Measurements from ENCODE around the gene LRMDA.
"Not testable (repeated sequence)": the region's sequence is repeated elsewhere in the genome, so short reads cannot be mapped to it uniquely, and the experiment has no call there.

The LRMDA gene

DNA sequence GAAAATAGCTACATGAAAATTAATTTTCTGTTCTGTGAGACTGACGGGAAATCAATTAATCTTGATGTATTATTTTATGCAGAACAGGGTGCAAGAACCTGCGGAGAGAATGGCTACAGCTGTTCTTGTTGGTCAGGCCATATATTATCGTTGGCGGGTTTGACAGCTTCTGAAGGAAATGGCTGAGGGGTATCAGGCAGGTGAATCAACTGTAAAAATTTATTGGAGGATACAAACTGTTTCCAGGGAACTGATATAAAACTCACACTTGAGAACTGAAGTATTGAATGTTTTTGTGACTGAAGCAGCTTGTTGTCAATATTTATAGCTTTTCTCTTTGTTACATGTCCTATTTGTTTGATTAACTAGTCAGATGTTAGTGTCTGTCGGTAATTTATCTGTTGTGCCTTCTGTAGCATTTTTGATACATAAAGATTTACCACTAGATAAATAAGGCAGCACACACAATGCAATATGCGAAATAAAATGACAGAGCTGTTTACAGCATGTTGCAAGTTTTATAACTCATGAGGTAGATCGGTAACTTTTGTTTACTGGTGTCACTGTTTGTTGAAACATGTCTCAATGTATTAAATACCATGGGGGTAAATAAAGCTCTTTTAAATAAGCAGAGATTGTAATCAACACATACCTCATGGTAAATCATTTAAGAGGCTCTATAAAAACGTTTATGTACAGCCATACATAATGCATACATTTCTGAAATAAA lies 308.2 kb downstream of the LRMDA start:
- DNase-seq (ENCODE audit: low read depth, low spot score): no peak

DNA sequence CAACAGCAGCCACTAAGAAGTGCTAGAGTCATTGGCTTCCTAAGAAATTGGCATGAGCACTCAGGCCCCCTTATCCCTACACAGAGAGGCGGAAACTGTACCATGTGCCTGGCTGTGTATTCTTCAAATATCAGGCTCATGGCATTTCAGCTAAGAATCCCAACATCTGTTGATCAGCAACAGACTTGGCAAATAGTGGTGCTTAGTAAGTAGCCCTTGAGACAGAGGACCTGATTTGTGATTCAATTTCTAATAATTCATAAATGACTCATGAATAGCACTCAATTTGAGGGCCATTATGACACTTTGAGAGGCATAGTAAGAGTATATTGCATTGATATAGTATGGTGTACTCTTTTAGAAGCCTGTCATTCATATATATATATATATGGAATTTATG lies 309.1 kb downstream of the LRMDA start:
- DNase-seq (ENCODE audit: low read depth, low spot score): no peak

DNA sequence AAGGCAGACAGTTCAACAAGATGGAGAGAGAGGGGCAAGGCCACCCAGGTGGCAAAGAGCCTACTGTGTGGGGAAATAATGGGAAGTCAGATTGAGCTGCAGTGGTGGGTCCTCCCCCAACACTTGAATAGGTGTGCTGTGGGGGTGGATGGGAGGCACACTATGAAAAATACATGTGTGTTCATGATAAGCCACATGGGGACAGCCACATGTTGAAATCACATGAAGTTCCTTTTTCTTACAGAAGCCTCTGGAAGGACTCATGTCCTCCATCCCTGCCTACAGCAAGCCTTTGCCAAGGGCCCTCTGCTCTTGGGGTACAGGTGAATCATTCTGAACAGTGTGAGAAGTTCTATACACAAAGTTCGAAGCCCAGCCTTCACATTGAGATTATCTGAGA lies 310.9 kb downstream of the LRMDA start:
- no peak for DNase-seq (ENCODE audit: low read depth, low spot score)

DNA sequence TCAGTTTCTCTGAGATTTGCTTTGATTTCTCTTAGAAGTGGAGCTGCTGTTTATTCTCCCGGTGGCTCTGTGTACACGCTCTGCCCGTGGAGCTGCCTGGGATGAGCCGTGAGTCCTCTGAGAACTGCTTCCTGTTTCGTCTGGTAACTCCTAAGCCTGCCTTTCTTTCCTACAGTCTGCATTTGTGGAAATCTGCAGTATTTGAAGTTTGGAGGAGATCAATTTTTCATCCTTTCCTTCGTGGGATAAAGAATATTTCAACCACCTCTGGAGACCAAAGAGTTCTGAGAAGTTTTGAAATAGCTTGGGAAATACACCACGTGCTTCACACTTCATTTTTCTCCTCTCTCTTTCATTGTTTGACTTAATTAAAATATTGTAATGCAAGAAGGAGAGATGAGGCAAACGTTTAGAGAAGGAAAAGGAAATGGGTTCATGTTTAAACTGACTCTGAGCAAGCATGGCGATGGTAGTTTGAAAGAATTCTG lies 311.9 kb downstream of the LRMDA start:
- DNase-seq (ENCODE audit: low read depth, low spot score): no peak

DNA sequence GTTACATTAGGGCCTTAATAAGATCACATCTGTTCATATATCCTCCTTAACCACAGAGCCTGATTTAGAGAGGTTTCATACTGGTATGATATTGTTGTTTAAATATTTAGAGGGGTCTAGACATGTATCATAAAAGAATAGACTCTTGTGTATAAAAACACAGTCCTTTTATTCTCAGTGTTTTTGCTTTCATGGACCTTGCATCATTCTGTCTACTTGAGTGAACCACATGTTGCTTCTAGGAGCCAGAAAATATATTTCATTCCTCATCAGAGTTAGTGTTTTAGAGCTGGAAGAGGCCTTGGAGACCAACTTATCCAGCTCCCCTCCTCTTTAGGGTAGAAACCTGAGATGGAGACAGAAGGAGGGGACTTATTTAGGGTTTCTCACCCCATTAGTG lies 312.8 kb downstream of the LRMDA start:
- DNase-seq (ENCODE audit: low read depth, low spot score): no peak

DNA sequence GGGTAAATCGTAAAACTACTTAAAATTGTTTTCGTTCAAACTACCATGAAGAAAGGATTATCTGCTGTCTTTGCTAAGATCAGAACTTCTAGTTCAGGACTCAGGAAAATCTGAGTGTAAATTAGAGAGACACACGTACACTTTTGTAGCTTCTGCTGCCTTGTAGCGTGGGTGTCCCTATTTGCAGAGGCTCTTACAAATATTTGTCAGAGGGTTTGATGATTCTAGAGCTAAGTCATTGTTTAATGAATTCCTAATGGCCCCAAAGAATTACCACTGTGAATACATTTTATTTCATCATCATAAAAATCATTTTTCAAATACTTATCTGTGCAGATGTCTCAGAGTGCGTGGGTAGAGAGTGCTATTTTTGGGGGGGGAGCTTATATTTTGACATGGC lies 314.9 kb downstream of the LRMDA start:
- DNase-seq (ENCODE audit: low read depth, low spot score): no peak

DNA sequence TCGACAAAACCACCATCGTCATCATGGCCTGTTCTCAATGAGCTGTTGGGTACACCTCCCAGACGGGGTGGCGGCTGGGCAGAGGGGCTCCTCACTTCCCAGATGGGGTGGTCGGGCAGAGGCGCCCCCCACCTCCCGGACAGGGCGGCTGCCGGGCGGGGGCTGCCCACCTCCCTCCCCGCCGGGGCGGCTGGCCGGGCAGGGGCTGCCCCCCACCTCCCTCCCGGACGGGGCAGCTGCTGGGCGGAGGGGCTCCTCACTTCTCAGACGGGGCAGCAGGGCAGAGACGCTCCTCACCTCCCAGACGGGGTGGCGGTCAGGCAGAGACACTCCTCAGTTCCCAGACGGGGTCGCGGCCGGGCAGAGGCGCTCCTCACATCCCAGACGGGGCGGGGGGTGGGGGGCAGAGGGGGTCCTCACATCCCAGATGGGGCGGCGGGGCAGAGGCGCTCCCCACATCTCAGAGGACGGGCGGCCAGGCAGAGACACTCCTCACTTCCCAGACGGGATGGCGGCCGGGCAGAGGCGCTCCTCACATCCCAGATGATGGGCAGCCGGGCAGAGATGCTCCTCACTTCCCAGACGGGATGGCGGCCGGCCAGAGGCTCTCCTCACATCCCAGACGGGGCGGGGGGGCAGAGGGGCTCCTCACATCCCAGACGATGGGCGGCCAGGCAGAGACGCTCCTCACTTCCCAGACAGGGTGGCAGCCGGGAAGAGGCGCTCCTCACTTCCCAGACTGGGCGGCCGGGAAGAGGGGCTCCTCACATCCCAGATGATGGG lies 318.9 kb downstream of the LRMDA start:
- not testable (repeated sequence) for DNase-seq (ENCODE audit: low read depth, low spot score)

DNA sequence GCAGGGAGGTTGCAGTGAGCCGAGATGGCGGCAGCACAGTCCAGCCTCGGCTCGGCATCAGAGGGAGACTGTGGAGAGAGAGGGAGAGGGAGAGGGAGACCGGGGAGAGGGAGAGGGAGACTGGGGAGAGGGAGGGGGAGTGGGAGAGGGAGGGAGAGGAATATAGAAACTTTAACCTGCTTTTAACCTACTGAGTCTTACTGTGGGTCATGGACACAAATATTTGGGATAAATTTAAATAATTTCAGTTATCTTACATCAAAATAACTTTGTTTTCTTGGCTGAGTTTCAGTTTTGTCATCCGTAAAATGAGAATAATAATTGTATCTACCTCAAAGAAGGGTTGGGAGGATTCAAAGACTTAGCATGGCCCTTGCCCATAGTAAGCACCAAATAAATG lies 319.8 kb downstream of the LRMDA start:
- DNase-seq (ENCODE audit: low read depth, low spot score): no peak

DNA sequence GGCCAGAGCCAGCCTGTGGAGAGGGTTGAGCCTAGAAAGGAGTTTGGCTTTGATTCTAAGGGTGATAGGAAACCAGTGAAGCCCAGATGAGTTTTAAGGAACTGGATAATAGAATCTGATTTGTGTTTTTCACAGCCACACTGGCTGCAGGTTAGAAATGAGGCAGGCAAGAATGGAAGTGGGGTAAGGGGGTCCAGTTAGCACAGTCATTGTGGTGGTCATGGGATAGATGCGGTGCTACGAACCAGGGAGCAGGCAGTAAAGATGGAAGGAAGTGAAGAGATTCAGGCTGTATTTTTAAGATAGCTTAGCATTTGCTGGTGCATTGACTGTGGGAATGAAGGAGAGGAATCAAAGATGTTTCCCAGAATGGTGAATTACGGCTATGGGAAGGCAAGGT lies 322.2 kb downstream of the LRMDA start:
- no peak for DNase-seq (ENCODE audit: low read depth, low spot score)

DNA sequence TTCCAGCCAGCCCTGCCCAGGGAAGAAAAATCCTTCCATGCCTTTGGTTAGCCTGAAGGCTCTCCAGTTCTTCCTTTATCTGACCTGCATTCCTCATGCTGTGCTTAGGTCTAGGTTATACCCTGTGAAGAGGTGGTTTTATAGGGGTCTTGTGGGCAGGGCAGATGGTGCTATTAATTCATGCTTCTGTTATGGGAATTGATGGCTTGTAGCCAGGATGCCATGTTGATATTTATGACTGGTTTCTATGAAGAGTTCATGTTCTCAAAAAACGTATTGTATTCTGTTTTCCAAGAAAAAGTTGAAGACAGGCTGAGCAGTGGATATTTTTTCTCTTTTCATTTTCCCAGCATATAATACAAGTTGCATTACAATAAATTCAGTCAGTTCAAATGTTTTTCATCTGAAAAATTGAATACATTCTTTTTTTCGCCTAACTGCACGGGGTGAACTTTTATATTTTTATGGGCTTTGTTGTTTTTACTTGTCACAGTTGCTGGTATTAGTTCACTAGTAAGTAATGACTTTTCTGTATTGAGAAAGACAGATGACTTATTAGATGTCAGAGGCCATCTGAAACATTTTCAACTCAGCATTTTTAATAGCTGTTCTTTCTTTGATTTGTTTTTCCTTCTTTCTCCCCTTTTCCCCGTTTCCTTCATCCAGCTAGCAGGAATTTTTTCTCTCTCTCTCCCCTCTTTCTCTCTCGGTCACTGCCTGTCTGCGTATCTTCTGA lies 322.8 kb downstream of the LRMDA start:
- DNase-seq (ENCODE audit: low read depth, low spot score): no peak

DNA sequence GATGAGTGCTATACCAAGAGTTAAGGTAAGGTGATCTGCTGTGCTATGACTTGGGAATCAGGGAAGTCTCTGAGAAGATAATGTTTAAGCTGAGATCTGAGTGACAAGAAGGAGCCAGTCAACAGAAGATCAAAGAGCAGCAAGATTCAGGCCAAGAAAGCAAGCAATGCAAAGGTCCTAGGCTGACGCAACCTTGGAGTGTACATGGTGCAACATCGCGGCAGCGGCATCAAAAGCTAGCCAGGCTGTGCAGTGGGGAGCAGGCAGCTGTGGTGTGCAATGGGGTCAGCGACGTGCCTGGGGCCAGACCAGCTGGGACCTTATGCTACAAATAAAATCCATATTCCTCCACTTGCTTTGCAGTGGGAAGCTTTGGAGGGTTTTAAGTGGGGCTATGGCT lies 324.1 kb downstream of the LRMDA start:
- no peak for DNase-seq (ENCODE audit: low read depth, low spot score)

DNA sequence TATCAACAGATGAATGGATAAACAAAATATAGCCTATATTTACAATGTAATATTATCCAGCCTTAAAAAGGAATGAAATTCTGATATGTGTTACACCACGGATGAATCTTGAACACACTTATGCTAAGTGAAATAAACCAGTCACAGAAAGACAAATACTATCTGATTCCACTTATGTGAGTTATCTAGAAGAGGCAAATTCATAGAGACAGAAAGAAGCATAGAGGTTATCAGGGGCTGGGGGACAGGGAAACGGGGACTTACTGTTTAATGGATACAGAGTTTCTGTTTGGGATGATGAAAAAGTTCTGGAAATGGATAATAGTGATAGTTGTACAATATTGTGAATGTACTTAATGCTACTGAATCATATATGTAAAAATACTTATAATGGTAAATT lies 329.9 kb downstream of the LRMDA start:
- DNase-seq (ENCODE audit: low read depth, low spot score): no peak

DNA sequence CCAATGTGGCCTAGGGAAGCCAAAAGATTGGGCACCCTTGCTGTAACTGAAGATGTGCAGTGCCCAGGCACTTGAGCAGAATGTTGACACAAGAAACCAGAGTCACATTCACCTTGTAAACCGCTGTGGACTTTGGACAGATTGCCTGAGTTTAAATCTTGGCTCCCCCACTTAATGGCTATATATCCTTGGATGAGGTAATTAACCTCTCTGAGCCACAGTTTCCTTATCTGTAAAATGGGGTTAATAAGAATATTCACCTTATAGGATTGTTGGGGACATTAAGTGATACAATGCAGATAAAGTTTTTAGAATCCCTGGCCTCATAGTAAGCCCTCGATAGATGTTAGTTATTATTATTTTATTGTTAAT lies 331.0 kb downstream of the LRMDA start:
- no peak for DNase-seq (ENCODE audit: low read depth, low spot score)

DNA sequence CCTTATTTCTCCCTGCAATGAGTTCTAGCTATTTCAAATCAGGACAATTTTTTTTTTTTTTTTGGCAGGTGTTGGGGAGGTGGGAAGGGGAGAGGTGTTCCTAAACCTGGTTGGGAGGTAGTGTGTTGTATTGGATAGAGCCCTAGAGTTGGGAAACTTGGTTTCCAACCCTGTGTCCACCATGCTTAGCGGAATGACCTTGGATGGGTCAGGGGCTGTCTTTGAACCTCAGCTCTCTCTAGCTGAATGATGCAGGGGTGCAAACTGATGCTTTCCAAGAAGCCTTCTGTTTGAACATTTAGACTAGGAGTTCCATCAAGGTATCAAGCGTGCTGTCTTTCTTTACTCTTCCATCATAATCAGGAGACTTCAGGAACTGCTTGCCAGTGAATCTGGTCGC lies 332.2 kb downstream of the LRMDA start:
- DNase-seq (ENCODE audit: low read depth, low spot score): no peak

DNA sequence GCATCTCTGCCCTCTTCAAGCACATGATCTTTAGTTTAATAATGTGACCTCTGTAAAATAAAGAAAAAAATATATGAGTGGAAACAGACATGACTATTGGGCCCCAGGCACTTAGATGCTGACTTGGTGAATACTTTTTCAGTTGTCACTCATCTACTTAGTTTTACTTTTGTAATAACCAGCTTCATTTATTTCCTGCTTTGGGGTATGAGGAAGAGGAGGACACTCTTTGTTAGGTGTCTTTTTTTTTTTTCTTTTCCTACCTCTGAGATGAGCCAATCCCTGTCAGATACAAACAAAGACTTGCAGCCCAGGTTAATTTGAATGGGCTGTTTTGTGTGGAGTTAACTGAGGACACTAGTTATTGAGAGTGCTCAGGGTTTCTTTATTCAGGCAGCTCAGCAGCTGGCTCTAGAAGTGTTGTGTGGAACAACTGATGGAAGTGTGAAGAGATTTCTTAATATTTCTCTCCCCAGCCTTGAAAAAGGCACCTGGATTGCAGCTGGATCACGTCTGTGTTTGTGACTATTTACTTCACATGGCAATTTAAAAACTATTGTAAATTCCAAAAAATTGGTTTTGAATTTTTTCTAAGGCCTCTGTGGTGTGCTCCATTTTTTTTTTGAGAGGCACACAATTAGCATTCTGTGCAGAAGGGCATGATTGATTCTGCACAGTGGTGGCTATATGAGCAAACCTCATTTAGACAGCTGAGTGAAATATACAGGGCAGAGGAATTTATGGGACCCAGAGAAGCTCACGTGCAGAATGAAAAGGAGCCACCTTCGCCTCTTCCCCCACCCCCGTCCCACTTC lies 333.8 kb downstream of the LRMDA start:
- DNase-seq (ENCODE audit: low read depth, low spot score): no peak

DNA sequence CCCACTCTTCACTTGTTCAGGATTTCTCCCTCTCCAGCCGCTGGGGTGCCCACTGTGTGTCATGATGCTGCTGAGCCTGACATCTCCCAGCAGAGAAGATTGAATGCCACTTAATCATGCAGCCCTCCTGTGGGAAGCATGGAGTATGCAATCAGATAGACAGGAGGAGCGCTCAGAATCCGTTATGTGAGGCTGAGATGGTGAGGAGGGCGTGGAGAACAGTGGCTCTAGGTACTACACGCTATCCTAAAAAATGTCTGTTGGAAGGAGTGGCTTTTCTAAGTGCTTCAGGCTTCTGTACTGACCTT lies 334.3 kb downstream of the LRMDA start:
- no peak for DNase-seq (ENCODE audit: low read depth, low spot score)

DNA sequence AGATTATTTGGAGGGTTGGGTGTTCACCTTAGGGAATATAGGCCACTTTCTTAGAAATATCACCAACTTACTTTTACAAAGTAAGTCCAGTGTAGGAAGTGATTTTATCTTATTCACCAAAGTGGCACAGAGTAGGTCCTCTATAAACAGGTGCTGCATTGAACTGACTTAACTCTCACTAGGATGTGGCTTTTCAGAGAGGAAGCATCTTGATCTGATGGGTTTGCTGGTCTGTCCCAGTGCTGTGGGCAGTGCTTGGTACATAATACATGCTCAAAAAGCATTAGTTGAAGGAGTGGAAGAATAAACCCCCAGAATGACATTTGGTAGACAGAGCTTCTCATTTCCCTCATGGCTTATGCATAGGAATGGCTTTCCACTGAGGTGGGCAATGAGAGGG lies 334.7 kb downstream of the LRMDA start:
- DNase-seq (ENCODE audit: low read depth, low spot score): no peak

DNA sequence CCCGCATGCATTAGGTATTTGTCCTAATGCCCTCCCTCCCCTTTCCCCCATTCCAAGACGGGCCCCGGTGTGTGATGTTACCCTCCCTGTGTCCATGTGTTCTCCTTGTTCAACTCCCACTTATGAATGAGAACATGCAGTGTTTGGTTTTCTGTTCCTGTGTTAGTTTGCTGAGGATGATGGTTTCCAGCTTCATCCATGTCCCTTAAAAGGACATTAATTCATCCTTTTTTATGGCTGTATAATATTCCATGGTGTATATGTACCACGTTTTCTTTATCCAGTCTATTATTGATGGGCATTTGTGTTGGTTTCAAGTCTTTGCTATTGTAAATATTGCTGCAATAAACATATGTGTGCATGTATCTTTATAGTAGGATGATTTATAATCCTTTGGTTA lies 335.3 kb downstream of the LRMDA start:
- not testable (repeated sequence) for DNase-seq (ENCODE audit: low read depth, low spot score)

DNA sequence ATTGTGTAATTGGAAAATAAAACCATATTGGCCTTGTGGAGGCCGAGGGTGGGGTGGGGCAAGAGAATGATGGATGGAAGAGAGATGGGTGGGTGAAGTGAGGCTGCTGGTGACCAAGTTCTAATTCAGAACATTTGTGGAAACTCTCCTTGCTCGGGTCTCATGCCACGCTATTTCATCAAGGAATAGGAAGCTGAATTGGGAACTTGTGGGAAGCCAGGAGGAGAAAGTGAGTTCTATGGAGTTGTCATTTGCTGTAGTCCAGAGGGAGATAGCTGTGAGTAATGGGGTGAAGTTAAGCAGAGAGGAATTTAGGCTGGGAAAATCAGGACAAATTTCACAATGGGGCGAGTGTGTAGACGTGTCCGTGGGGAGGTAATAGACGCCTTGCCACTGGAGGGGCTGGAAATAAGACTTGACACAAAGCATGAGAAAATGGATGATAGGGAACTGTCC lies 339.2 kb downstream of the LRMDA start:
- no peak for DNase-seq (ENCODE audit: low read depth, low spot score)

DNA sequence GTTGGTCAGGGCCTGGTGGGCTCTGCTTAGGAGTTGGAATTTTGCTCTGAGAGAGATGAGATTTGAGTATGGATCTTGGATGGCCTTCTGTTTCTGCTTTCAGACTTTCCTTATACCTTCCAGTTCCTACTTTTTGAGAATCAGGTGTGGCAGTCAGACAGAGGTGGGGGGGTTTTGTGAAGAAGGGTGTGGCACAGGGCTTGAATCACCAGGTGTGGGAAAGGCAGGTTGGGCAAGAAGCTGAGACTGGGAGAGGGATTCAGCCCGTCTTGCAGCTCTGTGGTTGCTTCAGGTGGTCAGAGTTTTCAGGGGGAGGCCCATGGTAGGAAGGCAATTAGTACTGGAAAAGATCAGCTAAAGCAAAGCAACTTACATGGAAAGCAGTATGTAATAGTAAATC lies 340.2 kb downstream of the LRMDA start:
- no peak for DNase-seq (ENCODE audit: low read depth, low spot score)

DNA sequence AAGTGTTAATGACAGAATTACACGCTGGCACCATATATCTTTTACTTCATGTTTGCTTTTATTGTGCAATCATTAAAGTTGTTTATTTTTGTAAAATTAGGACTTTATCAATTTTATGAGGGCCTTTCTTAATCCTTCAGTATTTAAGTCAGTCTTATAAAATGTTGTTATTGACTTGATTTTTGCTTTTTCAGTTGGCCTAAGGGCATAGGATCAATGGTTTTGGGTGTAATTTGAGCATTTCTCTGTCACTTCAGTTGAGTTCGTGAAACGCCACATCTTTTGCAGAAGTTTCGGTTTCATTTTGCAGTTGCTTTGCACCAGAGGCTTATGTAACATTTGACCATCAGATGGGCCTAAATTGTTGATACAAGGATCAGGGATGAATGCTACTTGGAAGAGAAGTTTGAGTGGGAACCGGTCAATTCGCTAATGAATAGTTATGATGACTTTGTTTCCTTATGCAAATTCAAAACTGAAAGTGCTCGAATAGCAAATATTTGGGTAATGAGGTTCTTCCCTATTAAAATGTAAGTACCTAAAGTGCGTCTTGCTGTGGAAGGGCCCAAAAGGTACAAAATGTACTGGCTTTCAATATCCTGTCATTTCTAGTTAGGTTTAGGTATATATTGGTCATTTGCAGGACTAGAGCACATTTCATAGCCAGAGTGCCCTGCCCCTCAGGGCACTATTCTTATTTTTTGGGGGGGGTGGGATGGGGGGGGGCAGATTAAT lies 340.9 kb downstream of the LRMDA start:
- no peak for DNase-seq (ENCODE audit: low read depth, low spot score)

Measured in astrocyte of the hippocampus (primary cell).